ENCODE data around the gene POMT2.

DNA sequence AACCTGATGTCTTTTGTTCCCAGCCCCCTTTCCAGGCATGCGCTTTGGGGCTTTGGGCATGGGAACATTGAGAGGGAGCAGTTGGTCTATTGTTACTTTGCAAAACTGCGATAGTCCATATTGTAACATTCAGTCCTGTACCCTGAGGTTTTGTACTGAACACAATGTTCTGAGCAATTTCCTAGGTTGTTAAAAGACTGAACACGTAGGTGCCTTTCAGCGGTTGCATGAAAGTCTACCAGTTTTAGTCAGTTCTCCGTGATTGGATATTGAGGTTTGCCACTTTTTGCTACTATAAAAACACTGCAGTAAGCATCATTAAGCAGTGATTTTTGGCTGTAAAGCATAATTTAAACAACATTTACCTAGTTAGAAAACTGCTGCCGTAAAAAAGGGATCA, 69.8 kb downstream of the POMT2 start:
- TF ChIP-seq, protein P1, sequence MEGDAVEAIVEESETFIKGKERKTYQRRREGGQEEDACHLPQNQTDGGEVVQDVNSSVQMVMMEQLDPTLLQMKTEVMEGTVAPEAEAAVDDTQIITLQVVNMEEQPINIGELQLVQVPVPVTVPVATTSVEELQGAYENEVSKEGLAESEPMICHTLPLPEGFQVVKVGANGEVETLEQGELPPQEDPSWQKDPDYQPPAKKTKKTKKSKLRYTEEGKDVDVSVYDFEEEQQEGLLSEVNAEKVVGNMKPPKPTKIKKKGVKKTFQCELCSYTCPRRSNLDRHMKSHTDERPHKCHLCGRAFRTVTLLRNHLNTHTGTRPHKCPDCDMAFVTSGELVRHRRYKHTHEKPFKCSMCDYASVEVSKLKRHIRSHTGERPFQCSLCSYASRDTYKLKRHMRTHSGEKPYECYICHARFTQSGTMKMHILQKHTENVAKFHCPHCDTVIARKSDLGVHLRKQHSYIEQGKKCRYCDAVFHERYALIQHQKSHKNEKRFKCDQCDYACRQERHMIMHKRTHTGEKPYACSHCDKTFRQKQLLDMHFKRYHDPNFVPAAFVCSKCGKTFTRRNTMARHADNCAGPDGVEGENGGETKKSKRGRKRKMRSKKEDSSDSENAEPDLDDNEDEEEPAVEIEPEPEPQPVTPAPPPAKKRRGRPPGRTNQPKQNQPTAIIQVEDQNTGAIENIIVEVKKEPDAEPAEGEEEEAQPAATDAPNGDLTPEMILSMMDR (IDR thresholded peaks at IDR 0.05), result no peak
- TF ChIP-seq EP300 (IDR thresholded peaks at IDR 0.05) (no peak), POLR2A (IDR thresholded peaks at IDR 0.05) (no peak)
